Upper lobe of right lung (tissue), 1 donor: ENCODE data around the gene POM121L2. TPM values are rescaled to one million over a fixed set of nuclear protein-coding genes. Genes with fewer than 3 reads are reported as not detected.
"Not testable (repeated sequence)": the region's sequence is repeated elsewhere in the genome, so short reads cannot be mapped to it uniquely, and the experiment has no call there.

ENCODE experiments used
- ATAC-seq: fragments of 200-7000 bp; cut with Tn5 transposase; one replicate; pipeline ENCODE4 v1.9.1; 2020; ENCODE audit warnings: mild to moderate bottlenecking, moderate library complexity
- DNase-seq: peaks from one replicate; pipeline ENCODE4 v3.0.0-alpha.2; 2020
- H3K27ac ChIP-seq: fragments of 200-600 bp; one replicate; pipeline ENCODE4 v1.8.0; 2022
- H3K27me3 ChIP-seq: fragments of 200-600 bp; one replicate; pipeline ENCODE4 v1.8.0; 2022; ENCODE audit warnings: mild to moderate bottlenecking
- H3K36me3 ChIP-seq: fragments of 200-600 bp; one replicate; pipeline ENCODE4 v1.8.0; 2022
- H3K4me1 ChIP-seq: fragments of 200-600 bp; one replicate; pipeline ENCODE4 v1.8.0; 2022
- H3K4me3 ChIP-seq: fragments of 200-600 bp; one replicate; pipeline ENCODE4 v1.8.0; 2022; ENCODE audit warnings: mild to moderate bottlenecking
- H3K9me3 ChIP-seq: fragments of 200-600 bp; one replicate; pipeline ENCODE4 v1.8.0; 2022
- intact Hi-C: fragments of 100-400 bp; cut with DNase I; formaldehyde crosslinking; loops from one replicate; pipeline ENCODE4 v1.11.0; 2022
- total RNA-seq: library from RNA; stranded (reverse); fragmentation: NEBNext Ultra II Directional; extraction: Animal tissue kit (Norgen Biotek cat#: 25700); gene quantifications from one replicate; pipeline ENCODE4 v1.2.1, GENCODE V29; 2021
- TF ChIP-seq, protein P1 (sequence below): fragments of 200-600 bp; IDR thresholded peaks from one replicate; pipeline ENCODE4 v1.8.0; 2022; ENCODE audit warnings: antibody characterized with exemption
- donor health status: DM: no; HTN: yes; CAD: no; lungs with severe emphysema.

The POM121L2 gene
- total RNA-seq, 1 donor from 2014 or later = not detected

GRCh38 chr6:27279513-27280063, 32.5 kb downstream of the POM121L2 start:
- H3K27ac ChIP-seq = no peak overlapping the region
- peaks cover 98% of the 10 kb centered on the region for H3K27me3 ChIP-seq
- TF ChIP-seq, protein P1, sequence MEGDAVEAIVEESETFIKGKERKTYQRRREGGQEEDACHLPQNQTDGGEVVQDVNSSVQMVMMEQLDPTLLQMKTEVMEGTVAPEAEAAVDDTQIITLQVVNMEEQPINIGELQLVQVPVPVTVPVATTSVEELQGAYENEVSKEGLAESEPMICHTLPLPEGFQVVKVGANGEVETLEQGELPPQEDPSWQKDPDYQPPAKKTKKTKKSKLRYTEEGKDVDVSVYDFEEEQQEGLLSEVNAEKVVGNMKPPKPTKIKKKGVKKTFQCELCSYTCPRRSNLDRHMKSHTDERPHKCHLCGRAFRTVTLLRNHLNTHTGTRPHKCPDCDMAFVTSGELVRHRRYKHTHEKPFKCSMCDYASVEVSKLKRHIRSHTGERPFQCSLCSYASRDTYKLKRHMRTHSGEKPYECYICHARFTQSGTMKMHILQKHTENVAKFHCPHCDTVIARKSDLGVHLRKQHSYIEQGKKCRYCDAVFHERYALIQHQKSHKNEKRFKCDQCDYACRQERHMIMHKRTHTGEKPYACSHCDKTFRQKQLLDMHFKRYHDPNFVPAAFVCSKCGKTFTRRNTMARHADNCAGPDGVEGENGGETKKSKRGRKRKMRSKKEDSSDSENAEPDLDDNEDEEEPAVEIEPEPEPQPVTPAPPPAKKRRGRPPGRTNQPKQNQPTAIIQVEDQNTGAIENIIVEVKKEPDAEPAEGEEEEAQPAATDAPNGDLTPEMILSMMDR = no peak
- no peak overlapping the region for H3K4me3 ChIP-seq
- no peaks in the 10 kb centered on the region for H3K9me3 ChIP-seq
- ATAC-seq = no peak
- no peaks in the 10 kb centered on the region for H3K4me1 ChIP-seq
- intact Hi-C loops = no loop called here
- no peaks in the 10 kb centered on the region for H3K36me3 ChIP-seq
- no peak for DNase-seq

DNA sequence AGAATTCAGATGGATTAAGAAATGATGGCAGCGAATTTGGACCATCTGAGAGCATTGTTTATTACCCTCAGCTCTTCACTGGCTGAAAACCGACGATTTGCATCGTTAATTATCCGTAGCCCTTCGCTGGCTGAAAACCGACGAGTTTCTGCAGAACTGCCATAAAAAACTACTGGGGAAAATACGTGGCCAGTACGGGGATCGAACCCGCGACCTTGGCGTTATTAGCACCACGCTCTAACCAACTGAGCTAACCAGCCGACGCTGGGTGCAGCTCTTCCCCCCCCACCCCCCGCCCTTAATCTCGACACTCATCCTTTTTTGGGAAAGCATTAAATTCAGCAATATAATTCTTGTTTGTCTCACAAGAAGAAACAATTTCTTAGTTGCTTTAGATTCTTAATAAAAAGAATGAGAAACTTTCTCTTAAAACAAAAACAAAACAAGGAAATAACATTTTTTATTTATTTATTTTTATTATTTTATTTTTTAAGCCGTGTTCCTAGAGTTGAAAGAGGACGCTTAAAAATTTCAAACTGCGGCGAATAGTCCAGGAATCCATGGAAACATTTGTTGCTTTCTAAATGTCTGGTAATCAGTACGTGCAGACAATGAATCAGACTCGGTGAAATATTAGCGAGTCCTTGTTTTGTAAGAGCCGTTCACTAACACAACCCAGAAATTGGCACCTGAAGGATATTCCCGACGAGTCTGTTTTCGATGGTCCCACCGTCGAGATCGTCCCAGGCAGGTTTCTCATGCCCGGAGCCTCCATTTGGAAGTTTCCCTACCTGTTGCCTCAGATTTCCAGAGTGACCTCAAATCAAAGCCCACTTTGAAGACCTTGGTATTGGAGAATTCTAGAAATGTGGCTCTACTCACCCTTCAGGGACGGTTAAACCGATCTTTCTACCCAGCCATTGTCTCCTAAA, 36.8 kb downstream of the POM121L2 start:
- H3K4me1 ChIP-seq = no peaks in the 10 kb centered on the region
- ATAC-seq = no peak
- H3K9me3 ChIP-seq = no peaks in the 10 kb centered on the region
- no peak overlapping the region for H3K4me3 ChIP-seq
- TF ChIP-seq, protein P1 = no peak
- intact Hi-C loops = no loop called here
- no peak overlapping the region for H3K27ac ChIP-seq
- DNase-seq = no peak
- H3K27me3 ChIP-seq = peaks cover 77% of the 10 kb centered on the region
- H3K36me3 ChIP-seq = no peaks in the 10 kb centered on the region

DNA sequence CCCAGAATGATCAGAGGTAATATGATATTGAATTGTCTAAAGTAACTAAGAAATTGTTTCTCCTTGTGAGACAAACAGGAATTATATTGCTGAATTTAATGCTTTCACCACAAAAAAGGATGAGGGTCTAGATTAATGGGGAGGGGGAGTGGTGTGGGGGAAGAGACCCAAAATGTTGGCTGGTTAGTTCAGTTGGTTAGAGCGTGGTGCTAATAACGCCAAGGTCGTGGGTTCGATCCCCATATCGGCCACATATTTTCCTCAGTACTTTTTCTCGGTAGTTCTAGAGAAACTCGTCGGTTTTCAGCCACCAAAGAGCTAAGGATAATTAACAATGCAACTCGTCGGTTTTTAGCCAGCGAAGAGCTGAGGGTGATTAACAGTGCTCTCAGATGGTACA, 38.3 kb downstream of the POM121L2 start:
- no peaks in the 10 kb centered on the region for H3K9me3 ChIP-seq
- TF ChIP-seq, protein P1 = no peak
- peaks cover 75% of the 10 kb centered on the region for H3K27me3 ChIP-seq
- no peaks in the 10 kb centered on the region for H3K36me3 ChIP-seq
- ATAC-seq = no peak
- intact Hi-C loops = no loop called here
- DNase-seq = no peak
- H3K4me1 ChIP-seq = no peaks in the 10 kb centered on the region
- no peak overlapping the region for H3K27ac ChIP-seq
- H3K4me3 ChIP-seq = no peak overlapping the region

GRCh38 chr6:27268803-27269202, 43.3 kb downstream of the POM121L2 start:
- Histone ChIP-seq H3K27ac (no peak overlapping the region), H3K4me3 (no peak overlapping the region), H3K27me3 (peaks cover 66% of the 10 kb centered on the region), H3K36me3 (no peaks in the 10 kb centered on the region), H3K4me1 (no peaks in the 10 kb centered on the region), H3K9me3 (no peaks in the 10 kb centered on the region)
- ATAC-seq = no peak
- intact Hi-C loops = no loop called here
- TF ChIP-seq, protein P1 = no peak
- DNase-seq = no peak

DNA sequence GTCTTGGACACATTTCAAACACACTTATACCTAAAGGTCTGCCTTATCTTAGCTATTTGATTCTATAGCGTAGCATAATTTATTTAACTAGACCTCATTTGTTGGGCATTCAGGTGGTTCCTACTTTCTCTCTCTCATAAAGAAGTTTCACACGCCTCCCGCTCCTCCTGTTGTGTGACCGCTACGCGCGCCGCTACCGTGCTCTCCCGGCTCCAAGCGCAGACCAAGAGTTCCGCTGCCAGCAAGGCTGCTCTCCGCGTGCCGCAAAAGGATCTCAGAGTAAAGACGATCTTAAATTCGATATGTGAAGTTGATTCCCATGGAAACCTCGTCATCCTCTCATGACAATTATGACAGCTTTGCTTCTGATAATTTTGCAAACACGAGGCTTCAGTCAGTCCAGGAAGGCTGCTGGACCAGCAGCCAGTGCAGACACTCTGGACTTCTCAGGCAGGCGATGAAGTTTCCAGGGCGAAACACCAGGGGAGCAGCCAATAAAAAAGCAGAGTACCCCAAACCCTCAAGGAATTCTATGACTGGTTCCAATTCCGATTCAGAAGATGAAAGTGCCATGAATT, 44.1 kb downstream of the POM121L2 start:
- Histone ChIP-seq H3K27ac (no peak overlapping the region), H3K9me3 (no peaks in the 10 kb centered on the region)
- ATAC-seq = no peak

GRCh38 chr6:27267003-27267402, 45.1 kb downstream of the POM121L2 start:
- H3K4me1 ChIP-seq, DNase-seq, ATAC-seq, H3K36me3 ChIP-seq, H3K9me3 ChIP-seq, intact Hi-C loops, H3K27ac ChIP-seq, H3K4me3 ChIP-seq: not testable (repeated sequence)
- peaks cover 73% of the 10 kb centered on the region for H3K27me3 ChIP-seq

More for the DNA sequence above, 44.1 kb downstream of the POM121L2 start:
- no peaks in the 10 kb centered on the region for H3K4me1 ChIP-seq
- no peaks in the 10 kb centered on the region for H3K36me3 ChIP-seq
- H3K4me3 ChIP-seq = no peak overlapping the region
- peaks cover 72% of the 10 kb centered on the region for H3K27me3 ChIP-seq
- TF ChIP-seq, protein P1 = no peak
- DNase-seq = no peak
- intact Hi-C loops = no loop called here
